ENCODE data around the gene KCNH8. TPM values are rescaled to one million over a fixed set of nuclear protein-coding genes. Genes with fewer than 3 reads are reported as not detected.

KCNH8 gene
- total RNA-seq, 1 experiment from 2014 or later = not detected

DNA sequence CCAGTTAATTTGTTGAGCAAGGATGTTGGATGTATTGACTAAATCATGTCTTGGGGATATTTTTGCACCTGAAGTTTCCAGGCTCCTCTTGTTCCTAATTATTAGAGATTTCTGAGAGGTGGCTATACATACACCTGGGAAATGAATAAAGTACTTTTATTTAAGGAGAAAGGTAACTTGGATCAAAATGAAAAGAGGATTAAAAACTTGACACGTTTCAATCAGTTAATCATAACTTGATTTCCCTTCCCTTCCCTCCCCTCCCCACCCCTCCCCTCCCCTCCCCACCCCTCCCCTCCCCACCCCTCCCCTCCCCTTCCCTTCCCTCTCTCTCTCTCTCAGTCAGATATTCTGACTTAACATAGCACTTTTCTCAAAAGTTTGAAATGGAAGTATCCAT is 126.3 kb downstream of the KCNH8 start:
- no peak overlapping the region for H3K27ac Mint-ChIP-seq (ENCODE audit: low read depth, unreplicated experiment)
- no TSS peak for BruUV-seq (replicated peaks)
- no peaks in the 10 kb centered on the region for H3K9me3 Mint-ChIP-seq (ENCODE audit: unreplicated experiment)
- TF ChIP-seq, protein P1, sequence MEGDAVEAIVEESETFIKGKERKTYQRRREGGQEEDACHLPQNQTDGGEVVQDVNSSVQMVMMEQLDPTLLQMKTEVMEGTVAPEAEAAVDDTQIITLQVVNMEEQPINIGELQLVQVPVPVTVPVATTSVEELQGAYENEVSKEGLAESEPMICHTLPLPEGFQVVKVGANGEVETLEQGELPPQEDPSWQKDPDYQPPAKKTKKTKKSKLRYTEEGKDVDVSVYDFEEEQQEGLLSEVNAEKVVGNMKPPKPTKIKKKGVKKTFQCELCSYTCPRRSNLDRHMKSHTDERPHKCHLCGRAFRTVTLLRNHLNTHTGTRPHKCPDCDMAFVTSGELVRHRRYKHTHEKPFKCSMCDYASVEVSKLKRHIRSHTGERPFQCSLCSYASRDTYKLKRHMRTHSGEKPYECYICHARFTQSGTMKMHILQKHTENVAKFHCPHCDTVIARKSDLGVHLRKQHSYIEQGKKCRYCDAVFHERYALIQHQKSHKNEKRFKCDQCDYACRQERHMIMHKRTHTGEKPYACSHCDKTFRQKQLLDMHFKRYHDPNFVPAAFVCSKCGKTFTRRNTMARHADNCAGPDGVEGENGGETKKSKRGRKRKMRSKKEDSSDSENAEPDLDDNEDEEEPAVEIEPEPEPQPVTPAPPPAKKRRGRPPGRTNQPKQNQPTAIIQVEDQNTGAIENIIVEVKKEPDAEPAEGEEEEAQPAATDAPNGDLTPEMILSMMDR (IDR thresholded peaks at IDR 0.05; ENCODE audit: unreplicated experiment) = no peak
- ChIA-PET CTCF (no interaction called here), POLR2A (no interaction called here)
- intact Hi-C loops (cut with micrococcal nuclease) = no loop called here
- H3K4me1 Mint-ChIP-seq (ENCODE audit: insufficient read depth, unreplicated experiment) = no peaks in the 10 kb centered on the region
- H3K27me3 Mint-ChIP-seq (ENCODE audit: insufficient read depth, unreplicated experiment) = peaks cover 8% of the 10 kb centered on the region
- no peak for DNase-seq (ENCODE audit: unreplicated experiment)
- no peak overlapping the region for H3K4me3 Mint-ChIP-seq (ENCODE audit: unreplicated experiment)
- H3K36me3 Mint-ChIP-seq (ENCODE audit: insufficient read depth, unreplicated experiment) = peaks cover 5% of the 10 kb centered on the region

DNA sequence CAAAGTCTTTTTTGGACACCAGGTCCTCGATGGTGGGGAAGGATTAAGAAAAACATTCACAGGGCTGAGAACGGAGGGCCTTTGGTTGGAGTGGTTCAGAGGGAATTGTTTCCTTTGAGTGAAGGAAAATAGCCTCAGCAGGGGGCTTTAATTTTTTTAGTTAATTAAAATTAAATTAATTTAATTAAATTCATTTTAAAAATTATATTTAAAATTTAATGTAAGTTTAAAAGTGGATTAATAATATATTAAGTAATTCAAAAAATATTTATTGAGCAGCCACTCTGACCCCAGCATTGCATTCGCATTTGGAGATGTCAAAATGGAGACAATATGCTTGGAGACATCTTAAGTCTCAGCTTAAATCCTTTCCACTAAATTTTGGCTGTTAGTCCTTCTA is 136.7 kb downstream of the KCNH8 start:
- ChIA-PET POLR2A (no interaction called here), CTCF (interaction anchor here (0.7 kb wide), 2 partner anchors 9 to 232 kb away, joined by 3 read pairs; no protein-coding TSS in a partner anchor)
- BruUV-seq (replicated peaks) = no TSS peak
- peaks cover 7% of the 10 kb centered on the region for H3K9me3 Mint-ChIP-seq (ENCODE audit: unreplicated experiment)
- no peak for DNase-seq (ENCODE audit: unreplicated experiment)
- TF ChIP-seq, protein P1 (IDR thresholded peaks at IDR 0.05; ENCODE audit: unreplicated experiment) = no peak
- H3K4me3 Mint-ChIP-seq (ENCODE audit: unreplicated experiment) = no peak overlapping the region
- intact Hi-C loops (cut with micrococcal nuclease) = no loop called here
- H3K27ac Mint-ChIP-seq (ENCODE audit: low read depth, unreplicated experiment) = no peak overlapping the region
- H3K36me3 Mint-ChIP-seq (ENCODE audit: insufficient read depth, unreplicated experiment) = no peaks in the 10 kb centered on the region
- H3K4me1 Mint-ChIP-seq (ENCODE audit: insufficient read depth, unreplicated experiment) = no peaks in the 10 kb centered on the region
- peaks cover 8% of the 10 kb centered on the region for H3K27me3 Mint-ChIP-seq (ENCODE audit: insufficient read depth, unreplicated experiment)

DNA sequence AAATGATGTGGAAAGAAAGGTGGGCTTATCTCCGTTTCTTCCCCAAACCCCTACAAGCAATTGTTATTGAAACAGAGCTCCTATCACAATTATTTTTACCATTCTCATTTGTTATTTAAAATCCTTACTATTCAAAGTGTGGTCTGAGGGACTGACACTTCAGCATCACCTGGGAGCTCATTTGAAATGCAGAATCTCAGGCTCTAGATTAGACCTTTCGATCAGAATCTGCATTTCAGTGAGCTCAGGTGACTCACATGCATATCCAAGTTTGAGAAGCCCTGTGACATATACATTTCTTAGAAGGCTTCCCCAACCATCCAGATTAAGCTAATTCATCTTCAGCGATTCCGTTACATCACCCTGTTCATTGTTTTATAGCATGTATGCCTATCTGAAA is 145.0 kb downstream of the KCNH8 start:
- Mint-ChIP-seq H3K27ac (ENCODE audit: low read depth, unreplicated experiment) (no peak overlapping the region), H3K4me3 (ENCODE audit: unreplicated experiment) (no peak overlapping the region), H3K9me3 (ENCODE audit: unreplicated experiment) (no peaks in the 10 kb centered on the region), H3K27me3 (ENCODE audit: insufficient read depth, unreplicated experiment) (no peaks in the 10 kb centered on the region), H3K4me1 (ENCODE audit: insufficient read depth, unreplicated experiment) (no peaks in the 10 kb centered on the region), H3K36me3 (ENCODE audit: insufficient read depth, unreplicated experiment) (no peaks in the 10 kb centered on the region)
- intact Hi-C loops (cut with micrococcal nuclease) = no loop called here
- ChIA-PET CTCF (interaction anchor here (0.6 to 1.2 kb wide), 3 partner anchors 12 to 585 kb away, joined by 3 to 5 read pairs (median 3); no protein-coding TSS in a partner anchor), POLR2A (no interaction called here)
- BruUV-seq (replicated peaks) = no TSS peak
- no peak for DNase-seq (ENCODE audit: unreplicated experiment)
- TF ChIP-seq, protein P1 (IDR thresholded peaks at IDR 0.05; ENCODE audit: unreplicated experiment) = no peak

DNA sequence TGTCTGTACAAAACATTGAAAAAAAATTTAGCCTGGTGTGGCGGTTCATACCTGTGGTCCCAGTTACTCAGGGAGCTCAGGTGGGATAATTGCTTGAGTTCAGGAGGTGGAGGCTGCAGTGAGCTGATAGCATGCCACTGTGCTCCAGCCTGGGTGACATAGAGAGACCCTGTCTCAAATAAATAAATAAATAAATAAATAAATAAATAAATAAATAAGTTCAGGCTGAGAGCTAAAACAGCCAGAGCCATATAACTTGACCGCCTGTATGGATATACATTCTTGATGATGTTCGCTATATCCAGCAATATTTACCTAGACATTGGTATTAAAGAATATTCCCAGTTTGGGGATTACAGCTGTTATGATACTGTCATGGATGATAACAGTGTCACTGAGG is 146.9 kb downstream of the KCNH8 start:
- Mint-ChIP-seq H3K4me1 (ENCODE audit: insufficient read depth, unreplicated experiment) (no peaks in the 10 kb centered on the region), H3K9me3 (ENCODE audit: unreplicated experiment) (no peaks in the 10 kb centered on the region), H3K27ac (ENCODE audit: low read depth, unreplicated experiment) (no peak overlapping the region), H3K36me3 (ENCODE audit: insufficient read depth, unreplicated experiment) (no peaks in the 10 kb centered on the region), H3K27me3 (ENCODE audit: insufficient read depth, unreplicated experiment) (no peaks in the 10 kb centered on the region), H3K4me3 (ENCODE audit: unreplicated experiment) (no peak overlapping the region)
- DNase-seq (ENCODE audit: unreplicated experiment) = no peak
- ChIA-PET POLR2A (interaction anchor here (0.7 kb wide), 1 partner anchor 571 kb away, joined by 4 read pairs; no protein-coding TSS in a partner anchor), CTCF (no interaction called here)
- no TSS peak for BruUV-seq (replicated peaks)
- TF ChIP-seq, protein P1 (IDR thresholded peaks at IDR 0.05; ENCODE audit: unreplicated experiment) = no peak
- intact Hi-C loops (cut with micrococcal nuclease) = no loop called here

All from MCF 10A (cell line).